H1 (cell line): ENCODE measurements around the gene HES4.

Experiments
- POLR2A ChIP-seq, 2 experiments: IDR thresholded peaks; 1 replicate in 1 of 2; 2 replicates in 1 of 2; pipeline ENCODE4 v1.6.1; 2011; ENCODE audit warnings: low read depth in 2 of 2, low read length in 2 of 2, mild to moderate bottlenecking in 2 of 2; ENCODE audit errors: control extremely low read depth in 1 of 2
- SP1 ChIP-seq: IDR thresholded peaks from 2 replicates; pipeline ENCODE4 v1.6.1; 2011; ENCODE audit warnings: low read depth, low read length

DNA sequence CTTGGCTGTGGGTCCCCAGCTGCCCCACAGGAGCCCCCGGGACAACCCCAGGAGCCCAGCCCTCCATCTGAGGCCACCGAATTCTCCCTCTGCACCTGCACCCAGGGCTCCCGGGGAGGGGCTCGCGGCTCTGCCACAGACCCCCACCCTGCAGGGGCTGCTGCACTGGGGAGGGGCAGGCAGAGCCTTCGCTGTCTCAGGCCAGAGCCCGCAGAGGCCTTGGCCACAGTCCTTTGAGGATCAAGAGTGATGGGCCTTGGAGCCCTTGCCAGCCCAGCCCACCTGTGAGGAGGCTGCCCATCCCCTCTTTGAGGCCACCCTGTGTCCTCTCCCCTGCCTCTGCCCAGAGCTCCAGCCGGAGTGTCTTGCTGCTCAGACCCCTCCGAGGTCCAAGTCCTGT, 24.5 kb downstream of the HES4 start:
- TF ChIP-seq POLR2A (IDR thresholded peaks at IDR 0.05; ENCODE audit: control extremely low read depth in 1 of 2, low read depth in 2 of 2, low read length in 2 of 2) (no peak), SP1 (no peak)
